SK-N-MC (cell line): ENCODE data around the gene MINDY4.

Experiments used
- DNase-seq: peaks from one replicate; pipeline ENCODE4 v3.0.0-alpha.2; 2011; ENCODE audit warnings: low read depth, low spot score
- H3K27ac ChIP-seq: fragments of 200-600 bp; sonication (generic); 2 replicates; pipeline ENCODE4 v1.5.1; 2016; ENCODE audit warnings: mixed run types
- H3K36me3 ChIP-seq: fragments of 200-600 bp; sonication (generic); 2 replicates; pipeline ENCODE4 v1.6.1; 2017; ENCODE audit warnings: antibody characterized with exemption, low read length, mixed read lengths; ENCODE audit not compliant: insufficient read depth
- H3K4me3 ChIP-seq: fragments of 200-600 bp; sonication (generic); 2 replicates; pipeline ENCODE4 v1.5.1; 2016
- H3K9ac ChIP-seq: fragments of 200-600 bp; sonication (generic); 2 replicates; pipeline ENCODE4 v1.8.0; 2017; ENCODE audit warnings: mixed run types, mixed read lengths; ENCODE audit not compliant: insufficient read length
- H3K9me3 ChIP-seq: fragments of 200-600 bp; sonication (generic); 2 replicates; pipeline ENCODE4 v1.6.1; 2017; ENCODE audit warnings: low read depth, mild to moderate bottlenecking, antibody characterized with exemption, low read length, moderate library complexity, mixed read lengths
- EZH2 ChIP-seq: fragments of 200-600 bp; sonication (generic); IDR thresholded peaks from one replicate; pipeline ENCODE4 v1.6.1; 2017; ENCODE audit warnings: antibody characterized with exemption
- FOXP2 ChIP-seq: optimal IDR thresholded peaks from 2 replicates; pipeline ENCODE3; 2011; ENCODE audit warnings: mild to moderate bottlenecking, moderate library complexity; ENCODE audit not compliant: insufficient read depth; ENCODE audit errors: extremely low read length, control extremely low read depth
- POLR2AphosphoS5 ChIP-seq: IDR thresholded peaks from 2 replicates; pipeline ENCODE4 v1.6.1; 2012; ENCODE audit warnings: mild to moderate bottlenecking, low read depth, low read length, borderline replicate concordance

Gene MINDY4

DNA sequence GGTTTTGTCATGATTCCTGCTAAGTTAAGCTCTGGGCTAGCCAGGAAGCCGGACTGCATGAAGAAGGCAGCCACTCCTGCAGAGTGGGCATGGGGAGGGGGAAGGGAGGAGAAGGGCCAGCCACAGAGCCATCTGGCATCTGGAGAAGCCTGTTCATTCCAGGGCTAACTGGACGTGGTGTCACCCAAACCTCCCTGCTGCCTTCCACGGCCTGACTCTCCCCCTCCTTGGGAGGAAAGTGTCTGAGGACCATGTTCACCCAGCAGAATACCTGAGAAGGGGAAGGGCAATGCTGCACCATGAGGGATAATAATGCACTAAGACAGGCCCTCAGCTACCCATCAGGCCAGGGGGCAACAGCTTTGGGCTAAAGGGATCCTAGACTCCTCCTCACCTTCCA, 155.8 kb downstream of the MINDY4 start:
- Histone ChIP-seq H3K4me3 (no peak overlapping the region), H3K9me3 (no peaks in the 10 kb centered on the region), H3K36me3 (no peaks in the 10 kb centered on the region), H3K27ac (no peak overlapping the region), H3K9ac (no peak overlapping the region)
- TF ChIP-seq EZH2 (no peak), POLR2AphosphoS5 (no peak), FOXP2 (no peak)
- no peak for DNase-seq

DNA sequence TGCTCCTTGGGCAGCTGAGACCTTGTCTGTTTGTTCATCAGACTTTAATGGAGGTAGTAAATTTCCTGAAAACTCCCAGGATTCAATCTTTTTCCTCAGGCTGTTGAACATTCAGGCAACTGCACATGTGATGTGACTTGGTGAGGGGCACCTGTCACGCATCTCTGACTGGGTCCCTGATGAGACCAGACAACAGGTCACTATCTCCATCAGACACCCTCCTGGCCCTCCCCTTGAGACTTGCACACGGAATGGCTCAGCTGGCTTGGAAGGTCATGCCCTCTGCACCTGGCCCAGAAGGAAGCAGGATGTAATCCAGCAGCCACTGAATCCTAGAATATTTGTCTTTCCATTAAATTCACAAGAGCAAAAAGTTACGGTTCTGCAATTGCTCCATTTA, 156.3 kb downstream of the MINDY4 start:
- Histone ChIP-seq H3K9me3 (no peaks in the 10 kb centered on the region), H3K4me3 (no peak overlapping the region), H3K9ac (no peak overlapping the region), H3K36me3 (no peaks in the 10 kb centered on the region), H3K27ac (no peak overlapping the region)
- no peak for DNase-seq
- no peak for TF ChIP-seq EZH2
- no peak for TF ChIP-seq FOXP2
- no peak for TF ChIP-seq POLR2AphosphoS5

DNA sequence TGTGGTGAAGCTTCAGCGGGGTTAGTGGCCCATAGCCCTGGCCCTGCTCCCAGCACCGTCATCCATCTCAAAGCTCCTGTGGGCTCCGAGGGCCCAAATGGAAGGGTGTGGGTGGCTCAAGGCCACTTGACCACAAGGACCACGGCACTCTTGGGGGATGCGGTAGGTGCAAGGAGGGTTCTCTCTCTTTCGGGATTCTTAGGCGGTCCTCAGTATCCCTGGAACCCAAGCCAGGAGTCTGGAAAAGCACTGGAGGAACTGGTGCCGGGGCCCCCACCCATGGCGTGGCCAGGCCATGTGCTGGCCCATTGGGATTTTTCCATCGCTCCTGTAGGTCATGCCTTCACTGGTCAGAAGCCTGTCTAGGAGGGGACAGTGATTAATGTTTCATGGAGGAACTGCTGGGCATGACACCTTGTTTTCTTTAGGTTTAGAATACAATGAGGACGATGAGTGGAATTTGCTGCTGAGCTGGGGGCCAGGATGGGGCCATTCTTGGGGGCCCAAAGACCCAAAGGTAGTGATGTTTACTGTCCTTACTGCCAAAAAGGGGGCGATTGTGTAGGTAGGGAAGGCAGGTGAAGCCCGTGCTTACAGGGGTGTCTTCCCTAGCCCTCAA, 157.1 kb downstream of the MINDY4 start:
- Histone ChIP-seq H3K27ac (no peak overlapping the region), H3K36me3 (no peaks in the 10 kb centered on the region), H3K9me3 (no peaks in the 10 kb centered on the region), H3K4me3 (no peak overlapping the region), H3K9ac (no peak overlapping the region)
- no peak for DNase-seq
- TF ChIP-seq POLR2AphosphoS5, result no peak
- no peak for TF ChIP-seq EZH2
- TF ChIP-seq FOXP2, result no peak

DNA sequence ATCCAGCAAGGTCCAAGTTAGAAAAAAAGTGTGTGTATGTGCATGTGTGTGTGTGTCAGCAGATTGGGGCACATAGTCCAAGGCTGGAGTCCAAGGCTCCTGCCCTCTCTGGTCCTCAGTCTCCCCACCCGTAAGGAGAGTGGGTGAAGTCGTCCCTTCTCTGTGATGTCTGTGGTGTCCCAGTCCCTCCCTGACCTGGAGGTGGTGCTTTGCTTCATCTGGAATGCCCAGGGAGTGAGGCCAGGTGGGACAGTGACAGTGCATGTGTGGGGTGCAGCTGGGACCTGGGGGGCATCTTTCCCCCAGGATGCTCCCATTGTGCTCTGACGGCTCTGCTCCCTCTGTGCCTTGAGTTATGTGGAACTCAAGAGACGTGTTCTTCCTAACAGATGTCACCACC, 158.5 kb downstream of the MINDY4 start:
- no peaks in the 10 kb centered on the region for H3K9me3 ChIP-seq
- no peak for DNase-seq
- TF ChIP-seq EZH2, result no peak
- no peak for TF ChIP-seq FOXP2
- H3K4me3 ChIP-seq, result no peak overlapping the region
- no peaks in the 10 kb centered on the region for H3K36me3 ChIP-seq
- no peak overlapping the region for H3K27ac ChIP-seq
- no peak overlapping the region for H3K9ac ChIP-seq

DNA sequence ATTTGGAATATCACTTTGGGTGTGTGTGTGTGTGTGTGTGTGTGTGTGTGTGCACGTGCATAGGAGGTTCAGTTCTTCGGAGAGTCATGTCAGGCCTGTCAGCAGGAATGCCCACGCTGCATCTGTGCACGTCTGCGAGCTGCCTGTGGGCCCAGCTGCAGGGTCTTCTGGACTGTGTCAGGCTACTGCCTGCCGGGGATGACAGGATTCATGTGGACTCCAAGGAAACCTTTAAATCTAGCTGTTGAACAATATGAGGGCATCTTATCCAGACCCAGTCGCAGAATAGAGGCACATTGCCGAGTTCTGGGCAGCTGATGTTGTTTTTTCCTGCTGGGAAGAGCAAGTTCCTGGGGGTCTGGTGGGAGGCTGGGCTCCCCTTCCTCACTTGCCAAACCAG, 159.4 kb downstream of the MINDY4 start:
- no peak for DNase-seq
- no peaks in the 10 kb centered on the region for H3K36me3 ChIP-seq
- TF ChIP-seq FOXP2, result no peak
- no peak for TF ChIP-seq POLR2AphosphoS5
- no peak for TF ChIP-seq EZH2
- no peak overlapping the region for H3K4me3 ChIP-seq
- no peaks in the 10 kb centered on the region for H3K9me3 ChIP-seq
- no peak overlapping the region for H3K27ac ChIP-seq
- no peak overlapping the region for H3K9ac ChIP-seq

DNA sequence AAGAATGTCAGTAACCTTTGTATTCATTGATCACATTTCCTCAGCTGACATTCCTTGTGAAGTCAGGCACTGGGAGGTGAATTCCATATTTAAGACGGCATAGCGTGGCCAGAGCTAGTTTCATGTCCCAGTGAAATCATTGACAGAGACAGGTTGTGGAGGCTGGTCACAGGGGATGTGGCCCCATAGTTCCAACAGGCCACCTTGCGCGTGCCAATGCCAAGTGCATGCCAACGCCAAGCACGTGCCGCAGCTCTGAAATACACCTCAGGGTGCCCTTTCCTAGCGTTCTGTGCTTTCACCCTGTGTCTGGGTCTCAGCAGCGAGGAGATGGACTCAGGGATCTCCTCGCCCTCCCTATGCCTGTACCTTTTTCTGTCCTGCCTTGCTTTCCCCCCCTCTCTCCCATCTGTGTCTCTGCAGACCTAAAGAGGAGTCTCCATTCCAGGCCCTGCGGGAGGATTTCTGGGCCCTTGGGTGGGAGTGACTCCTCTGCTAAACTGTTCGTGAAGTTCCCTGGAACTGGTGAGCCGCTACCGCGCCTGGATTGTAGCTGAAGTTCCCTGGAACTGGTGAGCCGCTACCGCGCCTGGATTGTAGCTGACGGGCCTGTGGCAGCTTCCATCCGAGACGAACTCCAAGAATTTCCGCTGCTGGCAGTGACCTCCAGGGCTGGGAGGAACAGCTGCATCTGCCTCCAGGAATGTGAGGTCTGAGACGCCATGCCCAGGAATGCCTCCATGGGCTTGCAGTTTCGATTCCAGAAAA, 160.1 kb downstream of the MINDY4 start:
- H3K36me3 ChIP-seq, result no peaks in the 10 kb centered on the region
- TF ChIP-seq FOXP2 (no peak), EZH2 (no peak), POLR2AphosphoS5 (no peak)
- no peaks in the 10 kb centered on the region for H3K9me3 ChIP-seq
- no peak overlapping the region for H3K4me3 ChIP-seq
- H3K9ac ChIP-seq, result no peak overlapping the region
- no peak overlapping the region for H3K27ac ChIP-seq
- no peak for DNase-seq

DNA sequence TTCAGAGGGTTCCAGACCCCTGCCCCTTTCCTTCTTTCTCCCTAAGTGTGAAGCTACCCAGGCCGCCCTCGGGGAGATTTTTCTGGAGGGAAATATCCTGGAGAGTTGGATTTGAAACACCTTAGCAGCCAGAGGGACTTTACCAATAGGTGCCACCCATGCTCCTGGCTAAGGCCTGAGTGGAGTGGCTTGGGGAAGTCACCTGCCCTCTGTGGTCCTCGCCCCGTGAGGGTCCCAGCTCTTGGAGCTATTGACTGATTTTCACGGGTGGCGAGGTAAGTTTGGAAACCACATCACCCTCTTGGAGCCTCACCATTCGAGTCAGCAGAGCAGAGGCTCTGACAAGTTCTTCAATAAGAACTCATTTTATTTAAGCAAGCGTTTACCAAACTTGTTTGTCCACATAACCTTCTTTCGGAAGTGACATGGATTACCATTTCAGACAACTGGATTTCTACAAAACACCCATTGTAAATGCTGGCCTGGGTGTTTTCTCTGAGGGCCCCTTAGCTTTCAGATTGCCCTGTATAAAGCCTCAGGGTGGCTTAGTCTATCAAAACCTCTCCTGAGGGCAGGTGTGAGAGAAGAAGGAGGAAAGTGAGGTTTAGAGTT, 160.8 kb downstream of the MINDY4 start:
- no peak overlapping the region for H3K4me3 ChIP-seq
- H3K36me3 ChIP-seq, result no peaks in the 10 kb centered on the region
- no peaks in the 10 kb centered on the region for H3K9me3 ChIP-seq
- H3K27ac ChIP-seq, result no peak overlapping the region
- H3K9ac ChIP-seq, result no peak overlapping the region
- no peak for TF ChIP-seq POLR2AphosphoS5
- no peak for TF ChIP-seq EZH2
- no peak for TF ChIP-seq FOXP2
- DNase-seq, result no peak

DNA sequence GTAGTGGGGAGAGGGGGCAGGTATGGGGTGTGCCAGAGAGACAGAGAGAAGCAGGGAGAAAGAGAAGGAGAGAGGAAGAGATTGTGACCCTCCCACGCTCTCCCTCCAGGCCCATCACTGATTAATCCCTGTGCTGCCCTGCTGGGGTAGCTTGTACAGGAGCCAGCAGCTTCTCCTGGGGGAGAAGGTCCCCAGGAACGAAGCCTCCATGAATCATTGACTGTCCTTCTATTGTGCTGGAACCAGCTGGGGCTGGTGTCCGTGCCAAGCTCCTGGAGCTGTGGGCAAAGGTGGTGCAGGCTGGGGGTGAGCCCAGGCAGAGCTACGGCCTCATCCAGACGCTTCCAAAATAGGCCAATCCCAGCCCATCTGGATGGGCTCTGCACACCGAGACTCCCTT, 161.3 kb downstream of the MINDY4 start:
- Histone ChIP-seq H3K36me3 (no peaks in the 10 kb centered on the region), H3K27ac (no peak overlapping the region), H3K9ac (no peak overlapping the region), H3K9me3 (no peaks in the 10 kb centered on the region), H3K4me3 (no peak overlapping the region)
- TF ChIP-seq FOXP2 (no peak), EZH2 (no peak), POLR2AphosphoS5 (no peak)
- DNase-seq, result no peak

DNA sequence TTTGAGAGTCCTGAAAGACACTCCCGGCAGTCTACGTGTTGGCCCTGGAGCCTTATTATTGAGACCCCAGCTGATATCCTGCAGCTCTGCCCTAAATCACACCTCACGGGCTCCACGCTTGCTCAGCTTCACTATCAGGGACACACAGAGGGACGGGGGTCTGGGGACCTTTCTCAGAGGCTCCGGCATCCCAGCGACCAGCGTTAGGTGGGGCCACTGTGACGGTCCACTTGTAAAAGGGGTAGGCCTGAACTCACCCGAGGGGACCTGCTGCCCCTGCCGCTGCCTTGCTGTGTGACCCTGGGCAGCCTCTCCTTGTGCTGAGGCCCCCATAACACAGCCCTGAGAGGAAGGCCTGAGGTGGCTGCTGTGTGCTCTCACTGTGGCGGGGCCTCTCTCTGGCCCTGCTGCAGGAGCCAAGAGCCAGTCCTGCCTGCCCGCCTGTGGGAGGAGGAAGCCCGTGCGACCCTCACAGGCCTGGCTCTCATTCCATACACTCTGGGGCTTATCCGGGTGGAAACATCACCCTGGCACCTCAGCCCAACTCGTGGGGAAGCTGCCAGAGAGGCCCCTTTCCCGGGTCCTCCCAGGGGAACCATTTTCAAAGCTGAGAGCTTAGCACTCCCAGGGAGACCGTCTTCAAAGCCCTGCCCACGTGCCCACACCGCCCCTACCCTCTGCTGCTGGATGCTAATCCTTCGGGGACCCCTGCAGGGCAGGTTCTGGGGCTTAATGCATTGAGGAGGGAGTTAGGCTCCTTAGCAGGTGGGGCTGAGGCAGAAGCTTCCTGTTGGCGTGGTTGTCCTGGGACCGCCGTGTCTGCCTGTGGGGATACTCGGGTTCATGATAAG, 162.1 kb downstream of the MINDY4 start:
- Histone ChIP-seq H3K9ac (no peak overlapping the region), H3K4me3 (no peak overlapping the region), H3K9me3 (no peaks in the 10 kb centered on the region), H3K27ac (no peak overlapping the region), H3K36me3 (no peaks in the 10 kb centered on the region)
- TF ChIP-seq EZH2, result no peak
- no peak for TF ChIP-seq FOXP2
- TF ChIP-seq POLR2AphosphoS5, result no peak
- no peak for DNase-seq
